GM18858 (cell line): ENCODE data around the gene MEX3D.

ENCODE experiments used
- ATAC-seq: cut with Tn5 transposase; IDR thresholded peaks from one replicate; pipeline ENCODE4 v1.9.1; 2021; ENCODE audit not compliant: unreplicated experiment

MEX3D gene

DNA sequence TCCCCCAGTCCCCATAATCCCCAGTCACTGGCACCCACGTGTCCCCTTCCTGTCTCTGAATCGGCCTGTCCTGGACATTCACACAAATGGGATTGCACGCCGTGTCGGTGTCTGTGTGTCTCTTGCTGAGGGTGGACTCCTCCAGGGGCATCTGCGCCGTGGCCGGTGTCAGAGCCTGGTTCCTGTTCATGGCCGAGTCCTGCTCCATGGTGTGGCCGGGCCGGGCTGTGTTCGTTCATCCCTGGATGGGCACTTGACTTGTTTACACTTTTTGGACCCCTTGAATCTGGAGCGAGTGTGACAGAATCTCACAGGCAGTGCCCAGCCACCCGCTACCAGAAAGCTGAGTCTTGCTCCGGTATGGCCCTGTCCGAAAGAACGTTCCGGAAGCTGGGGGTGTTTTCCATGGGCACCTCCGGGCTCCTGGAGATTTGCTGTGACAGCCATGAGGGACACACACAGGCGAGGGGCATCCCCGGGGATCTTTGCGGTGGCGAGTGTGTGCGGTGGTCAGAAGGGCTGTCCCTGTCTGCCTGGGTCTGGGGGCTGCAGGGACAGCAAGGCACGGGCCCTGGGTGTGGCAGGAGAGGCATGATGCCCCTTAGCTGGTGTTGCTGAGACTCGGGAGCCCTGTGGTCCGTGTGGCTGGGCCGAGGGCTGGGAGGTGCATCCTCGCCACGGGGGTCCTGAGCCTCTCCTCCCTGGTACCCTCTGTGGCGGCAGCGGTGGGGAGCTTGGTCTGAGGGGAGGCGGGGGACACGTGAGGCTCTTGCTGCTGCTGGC lies 6.4 kb upstream of the MEX3D start:
- no peak for ATAC-seq

DNA sequence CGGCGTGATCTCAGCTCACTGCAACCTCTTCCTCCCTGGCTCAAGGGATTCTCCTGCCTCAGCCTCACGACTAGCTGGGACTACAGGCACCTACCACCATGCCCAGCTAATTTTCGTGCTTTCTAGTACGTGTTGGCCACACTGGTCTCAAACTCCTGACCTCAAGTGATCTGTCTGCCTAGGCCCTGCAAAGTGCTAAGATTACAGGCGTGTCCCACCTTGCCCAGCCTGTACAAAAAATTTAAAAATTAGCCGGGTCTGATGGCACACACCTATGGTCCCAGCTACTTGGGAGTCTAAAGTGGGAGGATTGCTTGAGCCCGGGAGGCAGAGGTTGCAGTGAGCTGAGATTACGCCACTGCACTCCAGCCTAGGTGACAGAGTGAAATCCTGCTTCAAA lies 4.7 kb upstream of the MEX3D start:
- no peak for ATAC-seq

DNA sequence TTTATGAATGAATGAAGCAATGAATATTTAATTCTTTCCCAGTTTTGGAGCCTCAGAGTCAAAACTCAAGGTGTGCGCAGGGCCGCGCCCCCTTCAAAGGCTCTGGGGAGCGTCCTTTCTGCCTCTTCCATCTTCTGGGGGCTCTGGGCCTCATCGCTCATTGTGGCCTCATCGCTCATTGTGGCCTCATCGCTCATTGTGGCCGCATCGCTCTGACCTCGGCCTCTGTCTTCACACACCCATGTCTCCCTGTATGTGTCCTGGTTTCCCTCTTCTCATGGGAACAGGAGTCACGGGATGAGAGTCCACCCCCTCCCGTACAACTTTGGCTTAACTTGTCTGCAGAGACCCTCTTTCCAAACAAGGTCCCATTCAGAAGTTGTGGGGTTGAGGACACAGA lies 3.2 kb upstream of the MEX3D start:
- ATAC-seq: no peak

DNA sequence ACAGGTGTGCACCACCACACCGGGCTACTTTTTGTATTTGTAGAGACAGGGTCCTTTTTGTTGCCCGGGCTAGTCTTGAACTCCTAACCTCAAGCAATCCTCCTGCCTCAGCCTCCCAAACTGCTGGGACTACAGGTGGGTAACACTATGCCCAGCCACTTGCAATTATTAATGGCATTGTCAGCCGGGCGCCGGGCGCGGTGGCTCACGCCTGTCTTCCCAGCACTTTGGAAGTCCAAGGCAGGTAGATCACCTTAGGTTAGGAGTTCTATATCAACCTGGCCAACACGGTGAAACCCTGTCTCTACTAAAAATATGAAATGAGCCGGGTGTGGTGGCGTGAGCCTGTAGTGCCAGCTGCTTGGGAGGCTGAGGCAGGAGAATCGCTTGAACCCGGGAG lies 2.7 kb upstream of the MEX3D start:
- ATAC-seq: no peak

DNA sequence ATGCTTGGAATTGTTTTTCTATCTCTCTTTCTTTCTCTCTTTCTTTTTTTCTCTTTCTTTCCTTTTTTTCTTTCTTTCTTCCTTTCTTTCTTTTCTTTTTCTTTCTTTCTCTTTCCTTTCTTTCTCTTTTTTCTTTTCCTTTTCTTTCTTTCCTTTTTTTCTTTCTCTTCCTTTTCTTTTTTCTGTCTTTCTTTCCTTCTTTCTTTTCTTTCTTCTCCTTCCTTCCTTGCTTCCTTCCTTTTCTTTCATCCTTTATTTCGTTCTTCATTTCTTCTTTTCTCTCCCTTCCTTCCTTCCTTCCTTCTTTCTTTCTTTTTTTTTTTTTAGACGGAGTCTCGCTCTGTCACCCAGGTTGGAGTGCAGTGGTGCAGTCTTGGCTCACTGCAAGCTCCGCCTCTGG lies 1.9 kb upstream of the MEX3D start:
- no peak for ATAC-seq

DNA sequence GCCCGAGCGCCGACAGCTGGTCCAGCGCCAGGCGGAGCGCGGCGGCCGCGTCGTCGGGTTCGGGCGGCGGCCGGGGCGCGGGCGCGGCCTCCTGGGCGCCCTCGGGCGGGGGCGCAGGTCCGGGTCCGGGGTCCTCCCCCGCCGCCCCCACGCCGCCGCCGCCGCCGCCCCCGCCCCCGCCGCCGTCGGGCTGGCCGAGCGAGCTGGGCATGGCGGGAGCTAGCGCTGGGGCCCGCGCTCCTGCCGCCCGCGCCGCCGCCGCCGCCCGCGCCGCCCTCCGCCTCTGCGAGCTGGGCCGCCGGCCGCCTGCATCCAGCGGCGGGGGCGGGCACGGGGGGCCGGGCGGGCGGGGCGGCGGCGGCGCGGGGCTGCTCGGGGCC lies 287 bp downstream of the MEX3D start:
- ATAC-seq: no peak

DNA sequence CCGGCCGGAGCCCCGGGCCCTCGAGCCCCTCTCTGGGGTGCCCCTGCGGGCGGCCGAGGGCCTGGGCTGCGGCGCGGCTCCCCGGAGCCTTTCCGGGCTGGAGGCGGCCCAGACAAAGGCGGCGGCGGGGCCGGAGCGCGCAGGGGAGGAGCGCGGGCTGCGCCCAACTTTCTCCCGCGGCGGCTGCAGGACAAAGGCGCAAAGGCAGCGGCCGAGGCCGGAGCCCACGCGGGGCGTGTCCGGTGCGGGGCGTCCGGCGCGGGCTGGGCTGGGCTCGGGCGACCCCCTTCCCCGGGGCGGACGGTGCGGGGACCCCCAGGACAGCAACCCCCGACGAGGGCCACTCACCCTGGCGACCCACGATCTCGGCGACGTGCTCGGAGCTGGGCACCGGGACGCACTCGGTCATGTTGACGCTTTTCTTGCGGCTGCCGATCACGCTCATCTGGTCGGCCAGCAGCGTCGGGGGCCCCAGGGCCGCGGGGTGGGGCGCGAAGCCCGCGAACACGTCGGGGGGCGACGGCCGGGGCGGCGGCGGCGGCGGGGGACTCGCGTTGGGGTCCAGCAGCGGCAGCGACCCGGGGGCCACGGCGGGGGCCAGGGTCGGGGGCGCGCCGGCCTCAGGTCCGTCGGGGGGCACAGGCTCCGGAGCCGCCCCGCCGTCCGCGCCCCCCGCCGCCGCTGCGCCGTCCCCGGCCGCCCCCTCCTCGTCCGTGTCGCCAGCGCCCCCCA lies 843 bp downstream of the MEX3D start:
- ATAC-seq: no peak

DNA sequence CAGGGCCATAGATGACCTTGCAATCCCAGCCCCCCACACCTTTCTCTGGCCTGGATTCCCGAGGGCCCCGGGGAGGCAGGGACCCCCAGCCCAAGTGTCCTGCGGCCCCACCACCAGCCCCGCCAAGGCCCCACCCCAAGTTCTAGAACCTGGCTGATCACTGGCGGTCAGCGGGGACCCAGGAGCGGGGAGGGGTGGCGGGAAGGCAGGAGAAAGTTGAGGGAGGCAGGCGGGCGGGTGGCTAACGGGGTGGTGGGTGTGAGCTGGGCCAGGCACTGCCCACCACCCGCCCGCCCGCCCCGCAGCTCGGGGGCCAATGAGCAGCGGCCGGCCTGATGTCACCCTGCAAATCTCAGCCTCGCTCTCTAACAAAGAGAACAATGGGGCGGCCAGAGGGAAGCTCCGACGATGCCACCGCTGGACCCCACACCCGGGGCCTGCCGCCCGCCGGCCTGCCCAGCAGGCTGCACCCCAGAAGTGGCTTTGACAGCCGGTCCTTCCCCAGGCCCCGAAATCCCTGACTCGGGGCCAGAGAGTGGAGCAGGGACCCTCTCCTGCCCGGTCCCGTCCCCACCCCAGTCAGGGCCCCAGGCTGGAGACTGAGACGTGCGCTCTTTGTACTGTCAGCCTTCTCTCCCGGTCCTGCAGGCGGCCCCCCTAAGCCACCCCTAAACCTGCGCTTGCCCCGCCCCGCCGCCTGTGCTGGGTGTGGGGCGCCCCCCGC lies 1.6 kb downstream of the MEX3D start:
- no peak for ATAC-seq

DNA sequence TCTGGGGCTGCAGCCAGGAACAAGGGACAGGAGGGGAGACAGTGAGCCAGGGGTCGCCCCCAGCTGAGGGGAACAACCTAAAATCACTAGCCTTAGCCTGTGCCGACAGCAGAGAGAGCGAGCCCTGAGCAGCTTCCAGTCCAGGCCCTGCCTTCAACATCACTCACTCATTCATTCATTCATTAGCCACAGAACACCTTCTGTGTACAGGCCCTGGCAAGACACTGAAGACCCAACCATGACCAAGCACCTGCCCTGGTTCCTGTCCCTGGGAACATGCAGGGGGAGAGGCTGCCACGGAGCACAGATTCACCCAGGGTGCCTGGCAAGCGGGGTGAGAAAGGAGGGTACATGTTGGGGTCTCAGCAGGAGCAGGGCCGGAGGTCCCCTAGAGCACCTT lies 4.9 kb downstream of the MEX3D start:
- ATAC-seq: no peak

DNA sequence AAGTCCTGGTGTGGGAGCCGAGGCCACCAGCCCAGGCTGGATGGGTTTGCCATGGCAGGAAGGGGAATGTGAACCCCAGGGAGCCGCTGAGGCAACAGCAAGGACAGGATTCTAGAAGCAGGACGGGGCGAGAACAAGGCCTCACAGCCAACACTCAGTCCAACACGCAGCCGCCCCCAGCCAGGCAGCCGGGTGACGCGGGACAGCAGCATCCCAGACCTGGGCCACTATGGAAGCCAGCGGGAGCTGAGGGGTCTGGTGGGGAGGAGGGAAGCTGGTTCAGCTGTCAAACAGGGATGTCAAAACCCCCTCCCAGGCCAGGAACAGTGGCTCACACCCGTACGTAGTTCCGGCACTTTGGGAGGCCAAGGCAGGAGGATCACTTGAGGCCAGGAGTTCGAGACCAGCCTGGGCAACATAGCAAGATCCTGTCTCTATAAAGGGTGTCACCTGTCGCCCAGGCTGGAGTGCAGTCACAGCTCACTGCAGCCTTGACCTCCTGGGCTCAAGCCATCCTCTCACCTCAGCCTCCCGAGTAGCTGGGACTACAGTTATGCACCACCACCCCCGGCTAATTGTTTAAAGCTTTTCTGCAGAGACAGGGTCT lies 6.8 kb downstream of the MEX3D start:
- ATAC-seq: no peak

DNA sequence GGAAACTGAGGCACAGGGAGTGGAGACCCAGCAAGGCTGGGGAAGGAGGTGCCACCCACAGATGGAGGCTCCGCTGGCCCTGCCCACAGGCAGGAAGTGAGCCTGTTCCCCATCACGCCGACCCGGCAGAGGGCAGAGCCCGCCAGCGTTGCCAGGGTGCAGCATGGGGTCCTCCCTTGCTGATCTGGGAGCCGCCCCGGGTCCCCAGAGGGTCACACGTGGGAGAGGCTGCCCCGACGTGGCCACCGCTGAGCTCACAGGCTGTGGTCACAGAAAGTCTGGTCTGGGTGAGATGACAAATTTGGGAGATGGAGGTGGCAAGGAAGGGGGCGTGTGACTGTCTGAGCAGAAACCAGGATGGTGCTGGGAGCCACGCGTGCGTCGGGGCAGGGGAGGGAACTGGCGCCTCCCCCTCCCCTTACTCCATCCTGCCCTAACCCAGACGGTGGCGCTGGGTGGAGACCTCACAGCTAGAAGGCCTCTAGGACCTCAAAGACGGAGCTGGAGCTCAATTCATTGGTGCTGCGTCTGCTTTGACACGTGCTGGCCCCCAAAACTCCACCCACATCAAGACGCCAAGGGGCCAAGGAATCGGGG lies 7.7 kb downstream of the MEX3D start:
- no peak for ATAC-seq

DNA sequence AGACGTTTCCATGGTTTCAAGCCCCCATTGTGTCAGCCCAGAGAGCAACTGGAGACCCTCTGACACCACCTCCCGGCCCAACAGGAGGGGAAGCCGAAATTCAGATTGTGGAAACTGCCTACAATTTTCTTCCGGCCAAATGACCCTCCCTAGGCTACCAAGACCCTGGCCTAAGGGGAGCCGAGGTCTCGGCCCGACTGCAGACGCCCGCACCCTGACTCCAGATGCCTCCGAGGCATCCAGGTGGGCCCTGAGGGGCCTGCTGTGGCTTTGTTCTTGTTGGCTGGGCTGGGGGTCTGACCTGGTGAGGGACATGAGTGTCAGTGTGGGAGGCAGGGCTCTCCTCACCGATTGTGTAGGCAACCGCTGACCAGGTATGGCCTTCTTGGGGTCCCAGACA lies 9.6 kb downstream of the MEX3D start:
- no peak for ATAC-seq

DNA sequence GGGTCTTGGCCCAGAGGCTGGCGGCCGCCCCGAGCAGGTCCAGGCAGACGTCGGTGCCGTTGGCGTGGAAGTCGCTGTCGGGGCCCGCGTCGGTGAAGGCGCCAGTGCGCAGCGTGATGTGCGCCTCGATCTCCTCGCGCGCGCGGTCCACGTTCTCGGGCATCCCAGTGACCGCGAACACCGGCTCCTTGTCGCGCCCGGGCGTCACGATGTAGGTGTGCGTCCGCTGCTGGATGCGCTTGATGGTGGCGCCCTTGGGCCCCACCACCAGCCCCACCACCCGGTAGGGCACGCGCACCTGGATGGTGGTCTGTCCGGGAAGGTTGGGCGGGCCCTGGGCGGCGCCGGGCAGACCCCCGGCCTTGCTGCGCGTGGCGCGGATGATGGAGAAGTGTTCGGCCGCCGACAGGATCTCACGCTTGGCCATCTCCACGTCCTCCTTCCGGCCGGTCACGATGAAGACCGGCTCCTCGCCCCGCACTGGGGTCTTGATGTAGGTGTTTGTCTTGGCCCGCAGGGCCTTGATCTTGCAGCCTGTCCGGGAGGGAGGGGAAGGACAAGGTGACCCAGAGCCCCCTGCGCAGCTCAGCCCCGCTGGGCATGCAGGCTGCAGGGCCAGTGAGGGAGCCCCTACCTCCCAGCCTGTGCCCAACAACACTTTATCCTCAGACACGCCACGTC lies 11.6 kb downstream of the MEX3D start:
- no peak for ATAC-seq

DNA sequence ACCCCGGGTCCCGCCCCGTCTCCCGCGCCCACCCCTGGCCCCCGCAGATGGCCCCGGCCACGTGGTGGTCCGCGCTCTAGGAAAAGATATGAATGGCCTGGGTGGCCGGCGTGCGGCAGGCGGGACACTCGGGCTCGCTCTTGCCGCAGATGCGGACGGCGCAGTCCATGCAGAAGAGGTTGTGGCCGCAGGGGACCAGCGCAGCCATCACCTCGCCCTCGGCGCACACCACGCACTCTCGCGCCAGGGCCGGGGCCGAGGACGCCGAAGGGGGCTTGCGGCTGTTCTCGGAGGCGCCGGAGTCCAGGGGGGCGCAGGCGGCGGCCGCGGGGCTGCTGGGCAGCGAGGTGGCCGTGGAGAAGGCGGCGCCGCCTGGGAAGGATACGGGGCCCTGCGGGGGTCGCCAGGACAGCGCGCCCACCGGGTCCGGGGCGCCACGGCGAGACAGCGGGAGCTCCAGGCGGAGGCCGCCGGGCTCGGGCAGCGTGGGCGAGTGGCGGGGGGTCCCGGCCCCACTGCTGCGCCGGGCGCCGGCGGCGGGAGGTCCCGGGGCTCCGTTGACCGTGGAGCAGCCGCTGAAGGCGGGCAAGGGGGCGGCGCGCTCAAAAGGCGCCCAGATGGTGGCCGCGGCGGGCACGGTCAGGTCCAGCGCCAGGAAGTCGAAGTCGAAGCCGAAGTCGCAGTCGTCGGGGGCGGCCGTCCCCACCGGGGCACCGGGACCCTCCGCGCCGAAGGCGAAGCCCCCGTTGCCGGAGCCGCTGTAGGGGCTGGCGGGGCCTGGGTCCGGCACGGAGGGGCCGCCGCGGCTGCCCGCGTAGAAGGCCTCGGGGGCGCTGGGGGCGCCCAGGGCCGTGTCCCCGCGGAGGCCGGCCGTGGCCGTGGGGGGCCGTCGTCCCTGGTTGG lies 12.4 kb downstream of the MEX3D start:
- no peak for ATAC-seq

DNA sequence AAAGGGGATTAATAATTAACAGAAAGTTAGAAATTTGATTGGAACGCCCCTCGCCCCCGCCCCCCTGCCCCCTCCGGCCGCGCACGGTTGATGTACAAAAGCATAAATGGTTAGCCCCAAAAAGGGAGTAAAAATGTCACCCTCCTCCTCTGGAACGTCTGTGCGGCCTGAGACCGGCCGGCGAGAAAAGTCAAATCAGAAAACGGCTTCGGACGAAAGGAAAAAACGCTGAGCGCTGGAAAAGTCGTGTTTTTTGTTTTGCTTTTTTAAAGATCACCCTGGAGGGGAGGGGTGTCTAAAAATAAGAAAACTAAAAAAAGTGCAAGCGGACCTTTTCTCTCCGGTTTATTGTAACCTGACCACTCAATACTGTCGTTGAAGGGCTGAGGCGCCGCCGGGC lies 13.2 kb downstream of the MEX3D start:
- ATAC-seq: no peak

DNA sequence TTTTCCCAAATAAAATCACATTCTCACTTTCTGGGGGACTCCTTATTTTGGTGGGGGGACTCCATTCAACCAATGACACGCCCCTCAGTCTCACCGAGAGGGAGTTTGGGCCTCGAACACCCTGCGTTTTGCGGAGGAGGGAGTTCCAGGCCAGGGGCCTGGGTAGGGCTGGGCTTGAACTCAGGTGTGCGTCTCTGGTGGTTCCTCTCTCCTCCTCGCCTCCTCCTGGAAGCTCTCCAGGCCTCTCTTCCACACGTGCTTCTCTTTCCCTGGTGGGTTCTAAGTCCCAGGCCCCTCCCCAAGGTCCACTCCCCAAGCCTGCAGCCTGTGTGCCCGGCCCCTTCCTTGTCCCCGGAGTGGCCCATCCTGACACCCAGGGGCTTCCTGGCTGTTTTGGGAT lies 14.7 kb downstream of the MEX3D start:
- ATAC-seq: no peak

DNA sequence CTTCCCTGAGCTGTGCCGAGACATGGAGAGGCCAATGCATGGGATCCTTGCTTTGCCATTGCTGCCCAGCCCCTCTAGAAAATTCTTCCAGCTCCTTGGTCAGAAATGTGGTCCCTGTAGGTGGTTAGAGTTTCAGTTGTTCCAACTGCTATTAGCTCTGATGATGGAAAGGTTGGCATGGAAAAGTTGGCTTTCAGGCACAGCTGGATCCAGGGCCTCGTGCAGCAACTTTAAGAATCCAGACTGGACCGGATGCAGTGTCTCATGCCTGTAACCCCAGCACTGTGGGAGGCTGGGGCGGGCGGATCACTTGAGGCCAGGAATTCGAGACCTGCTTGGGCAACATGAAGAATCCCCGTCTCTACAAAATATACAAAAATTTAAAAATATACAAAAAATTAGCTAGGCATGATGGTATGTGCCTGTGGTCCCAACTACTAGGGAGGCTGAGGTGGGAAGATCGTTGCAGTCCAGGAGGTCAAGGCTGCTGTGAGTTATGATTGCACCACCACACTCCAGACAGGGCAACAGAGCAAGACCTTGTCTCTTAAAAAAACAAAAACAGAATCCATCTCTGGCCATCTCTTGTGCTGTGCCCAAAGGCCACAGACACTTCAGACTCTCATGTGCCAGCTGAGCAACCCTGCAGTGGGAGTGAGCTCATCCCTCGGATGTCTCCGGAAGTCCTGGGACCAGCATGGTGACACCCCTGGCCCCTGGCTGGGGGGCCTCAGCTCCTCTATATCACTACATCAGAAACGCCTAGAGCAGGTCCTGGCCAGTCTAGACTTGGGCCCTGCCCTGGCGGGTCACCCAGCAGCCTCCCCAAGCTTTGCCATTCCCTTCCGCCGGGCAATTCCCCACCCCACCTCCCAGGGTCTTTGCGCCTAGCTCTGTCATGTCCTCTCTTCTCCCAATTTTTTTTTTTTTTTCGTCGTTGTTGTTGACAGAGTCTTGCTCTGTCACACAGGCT lies 16.8 kb downstream of the MEX3D start:
- ATAC-seq: no peak

DNA sequence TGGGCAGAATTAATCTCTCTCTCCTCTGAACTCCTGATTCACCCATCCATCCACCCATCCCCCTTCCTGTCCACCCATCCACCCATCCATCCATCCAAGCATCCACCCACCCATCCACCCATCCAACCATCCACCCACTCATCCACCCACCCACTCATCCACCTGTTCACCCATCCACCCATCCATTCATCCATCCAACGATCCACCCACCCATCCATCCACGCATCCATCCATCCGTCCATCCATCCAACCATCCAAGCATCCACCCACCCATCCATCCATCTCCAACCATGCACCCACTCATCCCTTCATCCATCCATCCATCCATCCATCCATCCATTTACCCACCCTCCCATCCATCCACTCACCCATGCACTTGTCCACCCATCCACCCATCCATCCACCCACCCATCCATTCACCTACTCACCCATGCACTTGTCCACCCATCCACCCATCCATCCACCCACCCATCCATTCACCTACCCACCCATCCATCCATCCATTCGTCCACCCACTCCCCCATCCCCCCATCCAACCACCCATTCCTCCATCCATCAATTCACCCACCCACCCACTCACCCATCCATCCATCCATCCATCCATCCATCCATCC lies 18.7 kb downstream of the MEX3D start:
- no peak for ATAC-seq
